Suppressor macrophage (primary cell): Measurements from ENCODE around the gene FAM227A.
A peak's percentile ranks its signal among the peaks of the same experiment; 100 is the strongest.

Experiments used
- DNase-seq, 4 experiments: peaks; one replicate each; pipeline ENCODE4 v3.0.0-alpha.2; 2020 to 2022
- total RNA-seq, 17 experiments: gene quantifications; one replicate each; lab custom pipeline; 2026; ENCODE audit warnings: mixed read lengths in 6 of 17, inconsistent platforms in 3 of 17; lab: John Stamatoyannopoulos, UW

The FAM227A gene
- total RNA-seq: 0 to 5.8 (median 0.11) reads per million in 17 experiments

DNA sequence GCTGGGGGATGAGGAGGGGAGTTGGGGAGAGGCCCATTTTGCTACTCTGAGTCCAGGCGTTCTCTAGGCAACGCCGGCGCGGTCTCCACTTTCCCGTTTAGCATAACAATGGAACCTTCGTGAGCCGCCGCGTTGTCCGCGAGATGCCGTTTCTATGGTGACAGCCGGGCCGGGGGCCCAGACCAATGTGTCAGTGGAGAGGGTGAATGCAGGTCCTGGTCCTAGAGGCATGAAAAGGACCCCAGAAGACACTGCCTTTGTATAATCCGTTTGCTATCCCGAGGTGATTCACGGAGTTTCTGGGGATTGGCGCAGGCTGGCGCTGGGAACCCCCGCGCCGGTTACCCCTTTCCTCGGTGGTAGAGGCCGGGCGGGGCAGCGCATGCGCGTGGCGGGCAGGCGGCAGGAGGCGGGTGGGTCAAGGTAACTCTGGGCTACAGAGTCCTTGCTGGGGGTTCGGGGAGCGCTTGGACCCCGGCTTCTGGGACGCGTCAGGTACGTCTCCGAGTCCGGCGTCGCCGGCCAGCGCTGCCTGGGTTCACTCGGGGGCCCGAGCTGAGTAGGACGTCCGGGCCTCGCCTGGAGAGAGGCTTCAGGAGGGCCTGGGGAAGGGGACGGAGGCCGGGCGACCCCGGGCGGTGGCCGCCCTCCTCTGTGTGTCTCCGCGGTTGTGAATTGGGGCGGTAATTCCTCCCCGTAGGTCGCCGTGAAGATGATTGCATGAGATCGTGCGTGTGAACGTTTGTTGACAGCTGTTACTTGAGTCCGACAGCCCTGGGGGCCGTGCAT is at the start of gene FAM227A, which contains the start of gene CBY1:
Gene FAM227A, minus strand, starts transcription at position 137 of the 789 bp plus-strand sequence. CDS start 6,224 bp downstream, outside the sequence.
Gene CBY1, plus strand, starts transcription at position 383 of the 789 bp plus-strand sequence. CDS start 11,417 bp downstream, outside the sequence.
- DNase-seq: peak; percentile 91 to 95 (median 93)

DNA sequence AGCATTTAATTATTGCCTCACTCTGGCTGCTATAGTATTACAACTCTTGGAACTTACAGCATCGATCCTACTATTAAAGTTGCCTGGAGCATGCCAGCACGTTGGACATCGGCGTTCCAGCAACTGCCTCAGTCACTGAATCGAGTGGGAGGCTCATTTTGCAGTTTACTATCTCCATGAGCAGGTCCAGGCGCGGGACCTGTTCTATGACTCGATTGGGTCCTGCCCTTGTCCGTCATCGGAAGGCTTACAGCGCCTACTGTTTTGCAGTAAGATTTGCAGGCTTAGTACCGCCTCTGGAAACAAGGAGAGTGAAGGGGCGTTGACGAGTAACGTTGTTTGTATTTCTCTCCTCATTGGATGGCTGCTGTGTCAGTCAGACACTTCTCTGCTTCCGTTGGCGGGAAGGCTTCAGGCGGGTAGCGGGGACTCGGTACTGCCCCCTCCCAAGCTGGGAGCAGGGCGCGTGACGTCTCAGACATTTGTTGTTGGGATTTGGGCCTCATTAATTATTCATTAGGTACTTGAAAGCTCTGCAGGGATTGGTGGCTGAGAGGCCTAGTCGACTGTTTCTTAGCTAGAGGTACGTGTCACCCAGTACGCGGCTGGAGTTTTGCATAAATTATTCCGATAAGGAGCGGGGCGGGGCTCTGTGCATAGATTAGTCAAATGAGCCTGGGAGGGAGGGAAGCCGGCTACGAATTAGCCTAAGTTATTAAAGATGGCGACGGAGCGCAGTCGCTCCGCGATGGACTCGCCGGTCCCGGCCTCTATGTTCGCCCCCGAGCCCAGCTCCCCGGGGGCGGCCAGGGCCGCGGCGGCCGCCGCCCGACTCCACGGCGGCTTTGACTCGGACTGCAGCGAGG is 49.3 kb upstream of the FAM227A start, which contains the start of gene GTPBP1:
Gene GTPBP1, plus strand, starts transcription at position 710 of the 866 bp plus-strand sequence. Its CDS starts 12 bp downstream, at position 722.
- DNase-seq: peak; percentile 99 to 100 (median 100)

DNA sequence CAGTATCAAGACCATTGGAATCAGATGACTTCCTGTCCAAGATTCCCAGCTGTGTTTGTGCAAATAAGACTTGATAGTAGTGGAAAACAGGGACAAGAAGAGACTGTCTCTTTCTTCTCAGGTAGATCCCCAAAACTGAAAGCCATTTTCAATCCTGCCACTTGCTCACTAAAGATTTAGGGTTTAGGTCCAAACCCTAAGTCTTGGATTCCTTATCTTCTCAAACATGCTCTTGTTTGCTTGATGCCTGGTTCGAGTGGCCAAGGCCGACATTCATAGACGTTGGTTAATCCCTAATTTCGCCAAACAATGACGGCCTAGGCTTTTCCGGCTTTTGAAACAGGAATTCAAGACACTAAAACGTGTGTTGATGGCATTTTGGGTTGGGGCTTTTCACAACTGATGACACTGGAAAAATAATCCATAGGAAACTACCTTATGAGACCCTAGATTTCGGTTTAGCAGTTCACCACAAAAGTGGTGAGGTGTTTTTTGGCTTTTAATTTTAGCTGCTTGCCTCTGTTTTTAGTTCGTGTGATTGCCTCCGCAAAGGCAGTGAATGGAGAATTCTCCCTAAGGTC is 48.6 kb upstream of the FAM227A start:
- peak in 1 of 4 experiments; percentile 19 for DNase-seq

DNA sequence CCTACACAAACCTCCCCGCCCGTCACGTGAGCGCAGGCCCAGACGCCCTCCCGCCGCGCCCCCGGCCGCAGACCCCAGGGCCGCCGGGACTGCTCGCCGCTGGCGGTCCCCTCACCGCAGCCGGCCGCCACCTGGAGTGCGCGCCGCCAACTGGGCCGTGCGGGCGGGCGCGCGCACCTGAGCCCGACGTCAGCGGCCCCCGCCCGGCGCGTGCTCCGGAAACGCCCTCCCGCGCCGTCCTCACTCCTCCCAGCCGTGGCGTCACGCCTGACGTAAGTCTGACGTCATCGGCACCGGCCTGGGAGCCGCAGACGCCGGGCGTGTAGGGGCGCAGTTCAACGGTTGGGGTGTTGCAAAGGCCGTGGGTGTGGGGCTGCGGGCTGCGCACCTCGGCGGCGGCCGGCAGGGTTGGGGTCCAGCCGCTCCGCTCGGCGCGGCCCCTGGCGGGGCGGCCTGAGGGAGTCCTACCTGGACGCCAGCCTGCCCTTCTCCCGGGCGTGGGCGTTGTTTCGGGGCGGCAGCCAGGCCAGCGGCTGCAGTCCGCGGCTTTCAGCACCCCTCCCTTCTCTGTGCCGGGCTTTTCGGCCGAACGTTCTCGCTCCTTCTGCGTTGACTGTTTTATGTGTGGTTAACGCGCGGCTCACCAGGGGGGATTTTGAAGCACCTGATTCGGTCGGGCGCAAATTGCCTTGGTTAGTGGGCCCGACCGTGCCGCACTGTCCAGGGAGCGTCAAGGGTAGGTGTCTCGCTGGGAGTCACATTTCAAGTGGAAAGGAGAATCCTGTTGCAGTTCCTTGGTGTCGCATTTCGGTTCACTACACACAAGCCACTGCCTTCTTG is 44.8 kb upstream of the FAM227A start, which contains the start of gene JOSD1:
Gene JOSD1, minus strand, starts transcription at position 155 of the 840 bp plus-strand sequence. CDS start 956 bp downstream, outside the sequence.
- peak; percentile 98 to 99 (median 99) for DNase-seq

DNA sequence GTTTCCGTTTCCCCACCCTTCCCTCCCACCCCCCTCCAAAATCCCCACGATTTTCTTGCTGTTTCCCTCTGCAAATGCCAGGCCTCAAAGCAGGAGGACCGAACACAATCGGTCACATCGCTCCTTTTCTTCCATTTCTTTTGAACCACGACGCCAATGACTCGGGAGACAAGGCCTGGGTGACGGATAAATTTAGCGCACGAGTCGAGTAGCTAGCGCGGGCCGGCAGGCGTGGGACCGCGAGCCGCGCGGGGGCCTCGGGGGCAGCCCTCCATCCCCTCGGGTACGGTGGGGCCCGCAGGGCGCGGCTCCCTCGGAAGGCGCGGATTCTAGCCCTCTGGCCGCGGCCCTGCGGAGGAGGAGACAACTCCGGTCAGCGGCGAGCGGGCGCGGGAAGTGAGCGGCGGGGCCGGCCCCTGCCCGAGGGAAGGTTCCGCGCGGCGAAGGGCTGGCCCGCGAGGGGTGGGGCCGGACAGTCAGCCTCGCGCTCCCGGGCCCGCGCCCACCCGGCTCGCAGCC is 44.1 kb upstream of the FAM227A start:
- peak; percentile 81 to 93 (median 88) for DNase-seq

DNA sequence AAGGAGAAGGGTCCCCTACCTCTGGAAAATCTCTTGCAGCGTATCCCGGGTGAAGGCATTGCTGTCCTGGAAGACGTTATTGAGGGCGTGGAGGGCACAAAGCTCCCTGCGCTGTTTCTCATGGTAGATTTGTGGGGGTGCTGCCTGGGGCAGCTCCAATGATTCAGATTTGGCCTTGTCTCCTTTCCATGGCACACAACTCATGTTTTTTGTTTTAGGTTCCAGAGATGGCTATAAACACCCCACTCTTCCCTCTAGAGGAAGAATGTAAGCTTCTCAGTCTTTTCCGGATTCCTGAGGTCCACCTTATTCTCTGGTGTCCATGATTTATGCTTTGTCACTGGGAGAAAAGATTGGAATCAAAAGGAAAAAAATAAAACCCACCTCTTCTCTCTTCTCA is 43.6 kb upstream of the FAM227A start:
- peak in 1 of 4 experiments; percentile 39 for DNase-seq

DNA sequence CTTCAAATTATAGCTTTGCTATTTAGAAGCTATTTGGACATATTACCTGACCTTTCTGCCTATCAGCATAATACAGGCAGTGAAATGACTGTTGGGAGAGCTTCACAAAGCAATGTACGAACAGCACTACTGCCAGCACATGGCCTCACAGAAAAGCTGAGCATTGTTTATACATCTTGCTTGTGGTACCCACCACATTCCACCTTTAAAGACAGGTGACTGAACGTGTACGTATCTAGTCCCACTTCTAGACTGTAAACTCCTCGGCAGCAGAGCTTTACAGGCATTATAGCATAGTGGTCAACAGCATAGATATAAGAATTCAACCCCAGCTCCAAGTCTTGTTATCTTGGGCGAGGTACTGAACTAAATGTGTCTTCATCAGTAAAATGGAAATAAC is 43.0 kb upstream of the FAM227A start:
- DNase-seq: no peak

DNA sequence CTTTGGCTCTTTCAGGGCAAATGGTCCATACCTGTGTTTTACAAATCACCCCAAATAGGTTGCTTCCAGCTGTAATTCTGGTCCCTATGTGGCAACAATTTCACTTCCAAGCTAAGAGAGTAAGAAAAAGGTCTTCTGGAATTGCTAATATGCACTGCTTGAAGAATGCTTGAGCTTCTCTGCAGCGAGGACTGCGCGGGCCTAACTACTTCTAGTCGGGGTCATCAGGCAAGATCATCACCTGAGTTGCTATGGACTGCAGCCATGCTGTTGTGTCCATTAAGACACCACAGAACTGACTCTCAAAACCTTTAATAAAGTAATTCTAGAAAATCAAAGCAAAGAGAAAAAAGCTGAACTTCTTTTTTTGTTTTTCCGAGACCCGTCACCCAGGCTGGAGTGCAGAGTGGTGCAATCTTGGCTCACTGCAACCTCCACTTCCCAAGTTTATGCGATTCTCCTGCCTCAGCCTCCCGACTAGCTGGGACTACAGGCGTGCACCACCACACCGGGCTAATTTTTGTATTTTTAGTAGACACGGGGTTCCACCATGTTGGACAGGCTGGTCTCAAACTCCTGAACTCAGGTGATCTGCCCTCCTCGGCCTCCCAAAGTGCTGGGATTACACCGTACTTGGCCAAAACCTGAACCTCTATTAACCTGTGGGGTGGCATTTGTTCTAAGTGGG is 42.4 kb upstream of the FAM227A start:
- DNase-seq: no peak

DNA sequence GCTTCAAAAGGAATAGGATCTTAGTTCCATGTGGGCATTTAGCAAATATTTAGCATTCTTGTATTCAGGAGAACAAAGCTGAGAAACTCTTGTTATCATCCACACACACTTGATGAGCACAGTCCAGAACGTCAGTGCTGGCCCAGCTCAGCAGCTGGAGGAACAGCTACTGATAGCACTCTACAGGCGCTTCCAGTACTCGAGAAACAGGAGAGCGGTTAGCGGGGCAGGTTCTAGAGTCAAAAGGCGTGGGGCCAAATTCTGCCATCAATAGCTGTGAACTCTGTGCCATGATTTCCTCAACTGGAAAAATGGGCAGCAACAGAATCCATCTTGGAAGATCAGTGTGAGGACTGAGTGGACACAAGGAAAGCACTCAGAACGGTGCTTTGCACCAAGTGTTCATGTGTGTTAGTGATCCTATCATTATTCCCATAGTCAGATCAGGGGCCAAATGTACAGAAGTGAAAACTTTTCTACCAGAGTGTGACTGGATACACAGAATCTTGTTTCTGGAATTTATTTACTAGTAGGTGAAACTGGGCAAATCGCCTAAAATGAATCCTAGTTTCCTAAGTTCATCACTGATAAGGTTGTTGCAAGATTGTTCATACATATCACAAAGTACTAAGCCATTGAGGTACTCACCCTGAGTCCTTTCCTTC is 41.4 kb upstream of the FAM227A start:
- no peak for DNase-seq

DNA sequence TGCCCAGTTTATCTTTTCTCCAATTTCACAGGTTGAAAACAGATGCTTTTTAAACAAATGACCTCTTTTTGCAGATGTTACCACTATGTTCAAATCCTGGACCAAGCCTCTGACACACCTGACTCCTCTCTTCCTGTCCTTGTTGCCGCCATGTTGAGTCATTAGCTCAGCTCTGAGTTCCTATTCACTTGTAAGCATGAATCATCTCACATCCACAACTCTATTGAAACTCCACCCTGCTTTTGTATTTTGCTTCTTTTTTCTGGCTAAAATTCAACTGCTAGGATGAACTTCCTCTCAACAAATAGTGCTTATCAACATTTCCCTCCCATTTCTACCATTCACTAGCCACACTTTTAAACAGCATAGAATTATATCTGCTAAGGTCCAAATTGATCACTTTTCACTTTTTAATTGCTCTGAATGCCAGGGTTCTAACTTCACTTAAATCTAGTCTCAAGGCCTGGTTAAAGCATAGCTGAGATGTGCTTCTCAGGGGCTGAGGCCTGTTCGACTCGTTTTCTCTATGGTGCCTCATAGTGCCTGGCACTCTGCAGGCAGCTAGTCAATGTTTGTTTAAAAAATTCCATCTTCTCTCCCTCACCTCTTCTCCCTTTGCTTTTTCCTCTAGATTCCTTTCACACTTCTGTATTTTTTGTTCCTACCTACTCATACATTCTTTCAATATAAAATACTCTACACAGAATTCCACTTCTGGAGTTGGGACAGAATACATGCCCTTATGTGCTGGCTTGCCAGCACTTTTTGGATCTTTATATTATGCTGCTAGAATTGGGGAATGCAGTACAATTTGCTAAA is 40.6 kb upstream of the FAM227A start:
- DNase-seq: peak; percentile 56 to 82 (median 66)

DNA sequence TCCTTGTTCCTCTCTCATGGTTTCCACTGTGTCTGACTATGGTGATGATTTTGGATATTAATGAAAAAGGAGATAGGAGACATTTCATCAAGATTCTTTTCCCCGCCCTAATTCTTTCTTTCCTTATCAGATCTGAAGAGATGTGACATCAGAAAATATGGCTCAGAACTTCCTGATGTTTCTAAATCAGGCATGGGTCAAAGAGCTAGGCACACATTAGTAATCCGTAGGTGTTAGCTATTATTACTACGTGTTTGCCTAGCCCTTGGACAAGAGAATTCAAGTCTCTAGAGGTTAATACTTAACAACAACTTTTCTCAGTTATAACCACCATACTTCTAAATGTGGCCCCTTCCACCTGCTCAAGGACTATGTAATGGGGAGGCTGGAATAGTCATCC is 38.7 kb upstream of the FAM227A start:
- DNase-seq: peak in 2 of 4 experiments; percentile 53 to 72

DNA sequence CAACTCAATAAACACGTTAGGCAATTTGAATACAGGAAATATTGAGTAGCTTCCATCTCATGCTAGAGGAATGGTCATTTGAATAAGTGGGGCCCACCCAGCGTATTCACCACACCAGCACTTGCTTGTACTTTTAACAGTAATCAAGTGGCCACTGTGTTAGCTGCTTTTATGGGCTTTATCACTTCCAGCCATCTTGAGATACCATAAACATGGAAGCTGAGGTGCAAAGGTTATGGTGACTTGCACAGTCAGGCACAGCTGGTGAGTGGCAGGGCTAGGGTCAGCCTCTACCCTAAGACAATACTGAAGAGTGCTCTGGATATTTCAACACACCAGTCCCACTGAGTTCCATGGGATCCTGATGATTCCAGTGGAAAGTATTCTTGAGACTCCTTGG is 37.9 kb upstream of the FAM227A start:
- DNase-seq: no peak

DNA sequence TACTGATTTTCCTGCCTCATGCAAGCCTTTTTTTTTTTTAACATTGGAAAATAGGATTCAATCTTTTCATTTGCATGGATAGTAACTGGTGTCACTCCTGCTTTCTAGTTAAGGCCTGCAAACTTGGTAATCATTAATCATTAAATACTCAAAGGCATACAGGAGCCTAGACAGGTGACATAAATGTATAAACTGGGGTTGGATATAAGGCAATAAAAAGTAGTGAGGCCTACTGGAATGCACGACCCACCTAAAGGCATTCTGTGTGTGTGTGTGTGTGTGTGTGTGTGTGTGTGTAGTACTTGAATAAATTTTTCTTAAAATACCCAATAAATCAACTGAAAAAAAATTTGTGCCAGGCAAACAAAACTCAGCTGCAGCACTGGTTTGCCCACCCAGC is 33.5 kb upstream of the FAM227A start:
- DNase-seq: no peak

DNA sequence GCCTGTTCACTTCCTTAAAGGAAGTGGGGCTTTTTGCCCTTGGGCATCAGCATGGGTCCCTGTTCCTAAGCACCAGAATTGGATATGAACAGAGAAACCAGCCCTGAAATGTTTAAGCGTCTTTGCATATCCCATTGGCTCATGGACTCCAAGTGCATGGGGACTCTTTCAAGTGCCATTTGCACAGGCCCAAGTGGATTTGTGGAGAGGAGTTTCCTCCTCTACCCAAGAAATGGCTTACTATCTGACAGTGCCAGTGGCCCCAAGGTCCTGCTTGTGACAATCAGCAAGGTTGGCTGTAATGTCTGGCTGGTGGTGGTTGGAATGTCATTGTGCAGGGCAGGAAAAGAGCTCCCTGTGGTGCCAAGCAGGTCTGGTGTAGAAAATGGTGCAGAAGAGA is 29.6 kb upstream of the FAM227A start:
- no peak for DNase-seq

DNA sequence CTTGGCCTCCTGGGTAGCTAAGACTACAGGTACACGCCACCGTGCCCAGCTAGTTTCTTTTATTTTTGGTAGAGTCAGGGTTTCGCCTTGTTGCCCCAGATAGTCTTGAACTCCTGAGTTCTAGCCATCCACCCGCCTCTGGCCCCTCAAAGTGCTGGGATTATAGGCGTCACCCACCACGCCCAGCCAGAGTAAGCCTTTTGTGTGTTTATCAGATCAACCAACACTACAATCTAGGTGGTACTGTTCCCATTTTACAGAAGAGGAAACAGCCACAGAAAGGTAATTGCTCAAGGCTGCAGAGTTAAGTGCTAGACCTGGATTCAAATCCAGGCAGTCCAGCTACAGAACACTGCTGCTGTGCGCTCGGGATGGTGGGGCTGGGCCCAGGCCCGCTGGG is 28.7 kb upstream of the FAM227A start:
- DNase-seq: no peak

DNA sequence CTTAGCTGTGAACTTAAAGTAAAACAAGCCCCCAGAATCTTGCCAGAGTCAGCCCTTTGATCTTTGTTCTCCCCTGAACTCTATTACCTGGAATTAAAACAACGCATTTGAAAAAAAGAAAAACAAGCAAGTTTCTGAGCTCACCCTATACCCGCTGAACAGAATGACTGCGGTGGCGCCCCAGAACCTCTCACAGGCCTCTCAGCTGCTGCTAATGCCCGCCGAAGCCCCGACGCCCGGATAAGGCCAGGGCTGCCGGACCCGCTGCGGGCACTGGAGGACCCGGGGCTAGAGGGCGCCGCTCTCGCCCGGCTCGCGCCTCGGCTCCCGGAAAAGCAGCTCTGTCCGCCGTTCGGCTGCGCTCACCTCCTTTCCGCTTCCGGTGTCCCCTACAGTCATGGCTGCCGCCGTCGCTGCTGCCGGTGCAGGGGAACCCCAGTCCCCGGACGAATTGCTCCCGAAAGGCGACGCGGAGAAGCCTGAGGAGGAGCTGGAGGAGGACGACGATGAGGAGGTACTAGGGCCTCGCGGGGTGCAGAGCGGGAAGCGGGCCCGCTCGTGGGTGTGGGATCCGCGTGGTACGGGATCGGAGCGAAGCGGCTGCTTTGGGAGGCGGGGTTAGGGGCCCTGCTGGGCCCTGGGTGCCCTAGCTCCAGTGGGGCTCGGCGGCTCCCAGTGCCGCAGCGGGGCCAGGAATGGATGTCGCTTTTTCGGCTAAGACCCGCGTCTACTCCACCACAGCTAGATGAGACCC is 25.6 kb upstream of the FAM227A start, which contains the start of gene TOMM22:
Gene TOMM22, plus strand, starts transcription at position 376 of the 754 bp plus-strand sequence. Its CDS starts 22 bp downstream, at position 398.
- DNase-seq: peak; percentile 92 to 97 (median 94)

DNA sequence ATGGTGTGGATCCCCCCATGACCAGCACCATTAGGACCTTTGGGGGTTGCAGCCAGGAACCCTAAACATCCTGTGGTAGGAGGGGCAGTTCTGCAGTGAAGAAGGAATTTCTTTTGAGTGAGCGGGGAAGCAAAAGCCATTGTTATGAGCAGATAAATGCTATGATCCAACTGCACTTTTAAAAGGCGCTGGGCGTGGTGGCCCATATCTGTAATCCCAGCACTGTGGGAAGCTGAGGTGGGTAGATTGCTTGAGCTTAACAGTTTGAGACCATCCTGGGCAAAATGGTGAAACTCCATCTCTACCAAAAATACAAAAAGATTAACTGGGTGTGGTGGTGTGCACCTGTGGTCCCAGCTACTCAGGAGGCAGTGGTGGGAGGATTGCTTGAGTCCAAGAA is 19.6 kb upstream of the FAM227A start:
- DNase-seq: no peak

DNA sequence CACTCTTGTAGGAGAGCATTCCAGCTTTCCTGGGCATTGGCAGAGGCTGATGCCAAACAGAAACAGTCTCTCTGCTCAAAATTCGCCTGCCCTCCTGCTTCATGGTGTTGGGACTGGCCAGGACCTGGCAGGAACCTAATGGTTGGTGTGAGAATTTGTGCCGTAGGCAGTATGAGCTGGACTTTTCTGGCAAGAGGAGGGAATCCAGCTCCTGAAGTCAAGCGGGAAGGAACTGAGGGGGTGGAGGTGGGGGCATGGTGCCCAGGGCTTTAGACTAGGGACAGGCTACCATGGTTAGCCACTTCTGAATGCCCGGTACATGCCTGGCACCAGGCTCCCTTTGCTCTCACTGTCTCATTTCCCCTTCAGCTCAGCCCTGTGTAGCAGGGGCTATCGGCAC is 18.7 kb upstream of the FAM227A start:
- DNase-seq: no peak
